T-helper 2 cell treated with Interferon-gamma antibody and Interleukin-4, amounts not matched to agents 100 ng/mL and 5 ng/mL, for 36 hours (primary cell): ENCODE measurements around the gene NOTCH2. TPM values are rescaled to one million over a fixed set of nuclear protein-coding genes. Genes with fewer than 3 reads are reported as not detected.

Experiments
- intact Hi-C: fragments of 100-400 bp; cut with micrococcal nuclease; formaldehyde crosslinking; loops from one replicate; pipeline ENCODE4 v1.15.1; 2023
- total RNA-seq: library from RNA; stranded (reverse); gene quantifications from 2 replicates; pipeline ENCODE4 v1.2.3, GENCODE V29; 2022

NOTCH2 gene
- total RNA-seq, 1 donor from 2014 or later: 112 TPM

GRCh38 chr1:119975006-119975405 lies 94.5 kb downstream of the NOTCH2 start:
- intact Hi-C loops: no loop called here

- intact Hi-C loops: no loop called here
Observed at GRCh38 chr1:119974013-119974412, 95.4 kb downstream of the NOTCH2 start.

GRCh38 chr1:119971710-119972570 lies 97.5 kb downstream of the NOTCH2 start:
- intact Hi-C loops: no loop called here

- intact Hi-C loops: loop anchor here (5.0 kb wide), 1 partner anchor 81 kb away; no protein-coding TSS in a partner anchor
Observed at GRCh38 chr1:119968601-119969000, 100.9 kb downstream of the NOTCH2 start.

- intact Hi-C loops: loop anchor here (5.0 kb wide), 1 partner anchor 81 kb away; no protein-coding TSS in a partner anchor
Observed at GRCh38 chr1:119968068-119968492, 101.4 kb downstream of the NOTCH2 start.

GRCh38 chr1:119966681-119967080 lies 102.8 kb downstream of the NOTCH2 start:
- intact Hi-C loops: loop anchor here (5.0 kb wide), 1 partner anchor 79 kb away; no protein-coding TSS in a partner anchor

- intact Hi-C loops: loop anchor here (5.0 kb wide), 1 partner anchor 79 kb away; no protein-coding TSS in a partner anchor
Observed at GRCh38 chr1:119966020-119966419, 103.4 kb downstream of the NOTCH2 start.

GRCh38 chr1:119964673-119965363 lies 104.6 kb downstream of the NOTCH2 start:
- intact Hi-C loops: loop anchor here (5.0 kb wide), 1 partner anchor 78 kb away; no protein-coding TSS in a partner anchor

GRCh38 chr1:119962296-119962968 lies 107.0 kb downstream of the NOTCH2 start:
- intact Hi-C loops: no loop called here

GRCh38 chr1:119960501-119960900 lies 109.0 kb downstream of the NOTCH2 start:
- intact Hi-C loops: no loop called here

- intact Hi-C loops: no loop called here
Observed at GRCh38 chr1:119959268-119960220, 109.9 kb downstream of the NOTCH2 start.

- intact Hi-C loops: loop anchor here (1.0 kb wide), 1 partner anchor 16 kb away; no protein-coding TSS in a partner anchor
Observed at GRCh38 chr1:119958223-119958622, 111.2 kb downstream of the NOTCH2 start.

GRCh38 chr1:119956306-119956705 lies 113.2 kb downstream of the NOTCH2 start:
- intact Hi-C loops: no loop called here

- intact Hi-C loops: no loop called here
Observed at GRCh38 chr1:119954476-119955422, 114.7 kb downstream of the NOTCH2 start.

GRCh38 chr1:119953266-119953998 lies 116.0 kb downstream of the NOTCH2 start:
- intact Hi-C loops: no loop called here

- intact Hi-C loops: no loop called here
Observed at GRCh38 chr1:119952496-119952895, 117.0 kb downstream of the NOTCH2 start.

GRCh38 chr1:119948342-119949214 lies 120.9 kb downstream of the NOTCH2 start:
- intact Hi-C loops: loop anchor here (5.0 kb wide), 1 partner anchor 199 kb away; no protein-coding TSS in a partner anchor
